KMS-11 (cell line): Measurements from ENCODE around the gene PDCD2L.

Experiments
- H2AFZ ChIP-seq: fragments of 200-600 bp; sonication (generic); 2 replicates; pipeline ENCODE4 v1.6.1; 2016; ENCODE audit warnings: antibody characterized with exemption, mixed run types, low read depth
- H3K27ac ChIP-seq: fragments of 200-600 bp; sonication (generic); 2 replicates; pipeline ENCODE4 v1.6.1; 2016; ENCODE audit warnings: mild to moderate bottlenecking, mixed run types
- H3K27me3 ChIP-seq: fragments of 200-600 bp; sonication (generic); 2 replicates; pipeline ENCODE4 v1.6.1; 2017; ENCODE audit warnings: mild to moderate bottlenecking, low read depth, mixed run types, moderate library complexity; ENCODE audit not compliant: insufficient read depth
- H3K36me3 ChIP-seq: fragments of 200-600 bp; sonication (generic); 2 replicates; pipeline ENCODE4 v1.6.1; 2017; ENCODE audit warnings: mild to moderate bottlenecking, mixed run types; ENCODE audit not compliant: insufficient read depth
- H3K4me1 ChIP-seq: fragments of 200-600 bp; sonication (generic); 2 replicates; pipeline ENCODE4 v1.6.1; 2016; ENCODE audit warnings: mild to moderate bottlenecking, low read depth, mixed run types; ENCODE audit not compliant: poor library complexity, severe bottlenecking
- H3K4me2 ChIP-seq: fragments of 200-600 bp; sonication (generic); 2 replicates; pipeline ENCODE4 v1.7.0; 2016; ENCODE audit warnings: mild to moderate bottlenecking, mixed run types
- H3K4me3 ChIP-seq: fragments of 200-600 bp; sonication (generic); IDR thresholded peaks from 2 replicates; pipeline ENCODE4 v1.6.1; 2017; ENCODE audit warnings: low read depth, low read length, mixed read lengths; ENCODE audit not compliant: insufficient read depth
- H3K79me2 ChIP-seq: fragments of 200-600 bp; sonication (generic); 2 replicates; pipeline ENCODE4 v1.6.1; 2016; ENCODE audit warnings: low read depth, mixed run types; ENCODE audit not compliant: insufficient read depth
- H3K9ac ChIP-seq: fragments of 200-600 bp; sonication (generic); 2 replicates; pipeline ENCODE4 v1.6.1; 2016; ENCODE audit warnings: mild to moderate bottlenecking, mixed run types
- H4K20me1 ChIP-seq: fragments of 200-600 bp; sonication (generic); 2 replicates; pipeline ENCODE4 v1.6.1; 2016; ENCODE audit warnings: mild to moderate bottlenecking, mixed run types; ENCODE audit not compliant: insufficient read depth
- CTCF ChIP-seq: fragments of 200-600 bp; sonication (generic); conservative IDR thresholded peaks from 2 replicates; pipeline ENCODE4 v1.6.1; 2017; ENCODE audit warnings: low read depth, mild to moderate bottlenecking, antibody characterized with exemption, low read length, moderate library complexity, mixed read lengths

PDCD2L gene

GRCh38 chr19:34432797-34433196, 28.6 kb downstream of the PDCD2L start:
- H3K36me3 ChIP-seq = peaks cover 12% of the 10 kb centered on the region; the same call in 1 of the 2 replicates
- H3K79me2 ChIP-seq = peaks cover 92% of the 10 kb centered on the region
- H3K27me3 ChIP-seq = no peaks in the 10 kb centered on the region
- TF ChIP-seq CTCF = no peak
- H3K27ac ChIP-seq = no peak overlapping the region
- no peak overlapping the region for H3K9ac ChIP-seq
- H3K4me1 ChIP-seq = peaks cover 31% of the 10 kb centered on the region
- H3K4me3 ChIP-seq = no peak overlapping the region
- peaks cover 40% of the 10 kb centered on the region for H4K20me1 ChIP-seq
- H2AFZ ChIP-seq = no peak overlapping the region
- H3K4me2 ChIP-seq = no peak overlapping the region

GRCh38 chr19:34436716-34437115, 32.5 kb downstream of the PDCD2L start:
- H3K36me3 ChIP-seq = peaks cover 17% of the 10 kb centered on the region; the same call in 1 of the 2 replicates
- H4K20me1 ChIP-seq = peaks cover 18% of the 10 kb centered on the region
- no peak overlapping the region for H3K4me3 ChIP-seq
- no peak overlapping the region for H3K4me2 ChIP-seq
- H3K4me1 ChIP-seq = peaks cover 5% of the 10 kb centered on the region
- H3K79me2 ChIP-seq = peaks cover 82% of the 10 kb centered on the region
- no peak overlapping the region for H3K27ac ChIP-seq
- H3K9ac ChIP-seq = no peak overlapping the region
- H3K27me3 ChIP-seq = no peaks in the 10 kb centered on the region
- TF ChIP-seq CTCF = no peak
- no peak overlapping the region for H2AFZ ChIP-seq

- Histone ChIP-seq H3K9ac (no peak overlapping the region), H3K4me2 (no peak overlapping the region), H3K4me3 (no peak overlapping the region), H4K20me1 (no peaks in the 10 kb centered on the region; the same call in 1 of the 2 replicates), H2AFZ (no peak overlapping the region), H3K27ac (no peak overlapping the region), H3K36me3 (peaks cover 19% of the 10 kb centered on the region; the same call in 1 of the 2 replicates), H3K4me1 (no peaks in the 10 kb centered on the region), H3K79me2 (no peaks in the 10 kb centered on the region; the same call in 1 of the 2 replicates), H3K27me3 (no peaks in the 10 kb centered on the region)
- TF ChIP-seq CTCF = no peak
Observed at GRCh38 chr19:34448191-34448590, 44.0 kb downstream of the PDCD2L start.

GRCh38 chr19:34452723-34453122, 48.5 kb downstream of the PDCD2L start:
- peaks cover 10% of the 10 kb centered on the region; the same call in 1 of the 2 replicates for H3K79me2 ChIP-seq
- H3K9ac ChIP-seq = no peak overlapping the region
- H4K20me1 ChIP-seq = no peaks in the 10 kb centered on the region; the same call in 1 of the 2 replicates
- no peak for TF ChIP-seq CTCF
- no peak overlapping the region for H3K27ac ChIP-seq
- no peak overlapping the region for H2AFZ ChIP-seq
- no peak overlapping the region for H3K4me3 ChIP-seq
- no peak overlapping the region for H3K4me2 ChIP-seq
- no peaks in the 10 kb centered on the region for H3K4me1 ChIP-seq
- peaks cover 16% of the 10 kb centered on the region; the same call in 1 of the 2 replicates for H3K36me3 ChIP-seq
- no peaks in the 10 kb centered on the region for H3K27me3 ChIP-seq
